Mucosa of gallbladder (tissue), 1 donor: ENCODE data around the gene MMP7. TPM values are rescaled to one million over a fixed set of nuclear protein-coding genes. Genes with fewer than 3 reads are reported as not detected.

Source experiments
- total RNA-seq: library from RNA; stranded (reverse); gene quantifications from one replicate; pipeline ENCODE4 v1.2.1, GENCODE V29; 2021
- donor health status: DM: no; HTN: no; CAD: no.

MMP7 gene
- total RNA-seq, 1 donor from 2014 or later, result 1,865 TPM

Other genes starting within 250 kb of the MMP7 start
- gene BIRC3, start 213.3 kb downstream of the MMP7 start, total RNA-seq, result 20.2 TPM
- 53.5 TPM for gene BIRC2, start 183.5 kb downstream of the MMP7 start, total RNA-seq
- gene TMEM123, start 78.0 kb downstream of the MMP7 start, total RNA-seq, result 135 TPM
- gene MMP20, start 94.6 kb upstream of the MMP7 start, total RNA-seq, result 0.35 TPM
- gene MMP27, start 175.0 kb upstream of the MMP7 start, total RNA-seq, result not detected
- gene MMP8, start 194.2 kb upstream of the MMP7 start, total RNA-seq, result not detected
- not detected for gene MMP10, start 249.9 kb upstream of the MMP7 start, total RNA-seq